ENCODE measurements around the gene TP73. TPM values are rescaled to one million over a fixed set of nuclear protein-coding genes. Genes with fewer than 3 reads are reported as not detected.

The TP73 gene
- total RNA-seq, 1 donor: not detected

DNA sequence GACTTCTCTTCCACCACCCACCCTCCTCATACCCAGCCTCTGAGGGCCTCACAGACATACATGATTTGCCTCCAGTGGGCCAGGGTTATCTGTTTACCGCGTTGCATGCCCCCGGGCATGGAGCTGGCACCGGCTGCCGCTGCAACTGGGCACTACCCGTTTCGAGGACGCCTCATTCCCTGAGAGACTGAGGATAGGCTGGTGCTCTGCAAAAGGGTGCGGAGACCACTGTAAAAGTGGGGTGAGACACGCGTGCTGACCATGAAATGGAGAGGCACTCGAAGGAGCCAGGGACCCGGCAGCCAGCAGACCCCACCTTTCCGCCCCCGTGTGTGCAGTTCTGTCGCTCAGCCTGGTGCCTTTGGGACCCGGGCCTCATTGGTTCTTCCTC, 20.6 kb downstream of the TP73 start:
- DNase-seq (ENCODE audit: low read depth): no peak
- no peak overlapping the region for H3K4me3 ChIP-seq (ENCODE audit: low read depth, low read length)
- TF ChIP-seq, protein P1, sequence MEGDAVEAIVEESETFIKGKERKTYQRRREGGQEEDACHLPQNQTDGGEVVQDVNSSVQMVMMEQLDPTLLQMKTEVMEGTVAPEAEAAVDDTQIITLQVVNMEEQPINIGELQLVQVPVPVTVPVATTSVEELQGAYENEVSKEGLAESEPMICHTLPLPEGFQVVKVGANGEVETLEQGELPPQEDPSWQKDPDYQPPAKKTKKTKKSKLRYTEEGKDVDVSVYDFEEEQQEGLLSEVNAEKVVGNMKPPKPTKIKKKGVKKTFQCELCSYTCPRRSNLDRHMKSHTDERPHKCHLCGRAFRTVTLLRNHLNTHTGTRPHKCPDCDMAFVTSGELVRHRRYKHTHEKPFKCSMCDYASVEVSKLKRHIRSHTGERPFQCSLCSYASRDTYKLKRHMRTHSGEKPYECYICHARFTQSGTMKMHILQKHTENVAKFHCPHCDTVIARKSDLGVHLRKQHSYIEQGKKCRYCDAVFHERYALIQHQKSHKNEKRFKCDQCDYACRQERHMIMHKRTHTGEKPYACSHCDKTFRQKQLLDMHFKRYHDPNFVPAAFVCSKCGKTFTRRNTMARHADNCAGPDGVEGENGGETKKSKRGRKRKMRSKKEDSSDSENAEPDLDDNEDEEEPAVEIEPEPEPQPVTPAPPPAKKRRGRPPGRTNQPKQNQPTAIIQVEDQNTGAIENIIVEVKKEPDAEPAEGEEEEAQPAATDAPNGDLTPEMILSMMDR (IDR thresholded peaks at IDR 0.05; ENCODE audit: insufficient read depth, low read depth, low read length): no peak

DNA sequence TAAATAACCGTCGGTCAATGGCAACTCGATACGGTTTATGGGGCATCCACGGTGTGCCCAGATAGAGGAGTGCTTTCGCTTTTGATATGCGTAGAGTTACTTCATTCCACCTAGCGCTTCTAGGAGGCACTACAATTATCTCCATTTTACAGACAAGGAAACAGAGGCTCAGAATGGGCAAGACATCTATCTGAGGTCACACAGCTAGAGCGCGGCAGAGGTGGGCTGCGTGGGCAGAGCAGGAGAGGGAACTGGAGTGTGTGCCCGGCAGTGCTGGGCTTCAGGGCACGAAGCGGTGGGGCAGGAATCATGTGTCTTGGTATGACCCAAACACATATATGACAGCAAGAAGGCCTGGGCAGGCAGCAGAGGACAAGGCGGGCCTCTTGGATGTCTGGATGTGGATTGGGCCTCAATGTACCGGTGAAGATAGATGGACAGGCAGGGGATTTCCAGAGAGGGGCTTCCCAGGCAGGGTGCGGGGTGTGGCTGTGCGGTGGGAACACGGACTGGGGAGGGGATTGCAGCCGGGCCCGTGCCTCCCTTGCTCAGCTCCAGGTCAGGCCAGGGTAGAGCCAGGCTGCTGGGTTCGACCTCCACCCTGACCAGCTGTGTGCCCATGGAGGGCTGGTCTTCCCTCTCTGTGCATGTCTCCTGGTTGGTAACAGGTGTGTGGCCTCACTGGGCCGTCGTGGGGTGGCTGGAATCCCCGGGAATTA, 21.2 kb downstream of the TP73 start:
- H3K4me3 ChIP-seq (ENCODE audit: low read depth, low read length): no peak overlapping the region
- TF ChIP-seq, protein P1 (IDR thresholded peaks at IDR 0.05; ENCODE audit: insufficient read depth, low read depth, low read length): no peak
- no peak for DNase-seq (ENCODE audit: low read depth)

DNA sequence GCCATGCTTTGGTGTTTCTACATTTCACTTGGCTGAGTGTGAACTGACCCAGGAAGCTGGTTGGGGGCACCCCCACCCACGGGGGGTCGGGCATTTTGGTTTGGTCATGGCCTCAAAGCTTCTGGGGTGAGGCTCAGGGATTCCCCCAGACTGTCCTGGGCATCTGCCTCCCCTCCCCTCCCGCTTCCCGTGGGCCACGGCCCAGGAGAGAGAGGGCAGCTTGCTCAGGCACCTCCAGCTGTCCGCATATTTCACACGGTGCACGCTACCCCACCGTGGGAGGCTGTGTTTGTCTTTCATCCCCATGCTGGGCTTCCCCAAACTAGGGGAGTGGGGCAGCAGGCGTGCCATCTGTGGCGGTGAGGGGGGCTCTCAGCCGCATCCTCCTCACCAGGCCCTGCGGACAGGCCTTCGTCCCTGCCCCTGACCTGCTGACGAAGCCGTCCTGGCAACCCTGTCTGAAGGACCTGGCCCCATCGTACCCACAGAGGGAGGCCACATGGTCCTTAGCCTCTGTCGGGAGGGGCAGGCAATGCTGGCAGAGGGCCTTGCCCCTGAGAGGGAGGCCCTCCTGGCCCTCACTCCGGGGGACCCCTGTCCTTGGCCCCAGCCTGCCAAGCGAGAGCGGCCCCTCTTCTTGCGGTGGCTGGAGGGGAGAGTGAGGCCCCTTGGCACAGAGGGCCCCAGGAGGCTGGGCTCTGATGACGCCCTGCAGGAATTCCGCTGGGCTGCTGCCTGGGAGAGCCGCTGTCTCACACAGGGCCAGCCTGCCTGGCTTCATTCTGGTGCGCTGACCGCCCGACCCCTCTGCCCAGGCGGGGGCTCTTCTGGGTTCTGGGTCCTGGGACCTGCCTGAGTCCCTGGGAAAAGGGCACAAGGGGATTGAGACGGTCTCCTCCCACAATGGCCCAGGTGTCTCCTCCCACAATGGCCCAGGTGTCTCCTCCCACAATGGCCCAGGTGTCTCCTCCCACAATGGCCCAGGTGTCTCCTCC, 22.1 kb downstream of the TP73 start:
- no peak for DNase-seq (ENCODE audit: low read depth)
- TF ChIP-seq, protein P1 (IDR thresholded peaks at IDR 0.05; ENCODE audit: insufficient read depth, low read depth, low read length): no peak
- H3K4me3 ChIP-seq (ENCODE audit: low read depth, low read length): no peak overlapping the region

DNA sequence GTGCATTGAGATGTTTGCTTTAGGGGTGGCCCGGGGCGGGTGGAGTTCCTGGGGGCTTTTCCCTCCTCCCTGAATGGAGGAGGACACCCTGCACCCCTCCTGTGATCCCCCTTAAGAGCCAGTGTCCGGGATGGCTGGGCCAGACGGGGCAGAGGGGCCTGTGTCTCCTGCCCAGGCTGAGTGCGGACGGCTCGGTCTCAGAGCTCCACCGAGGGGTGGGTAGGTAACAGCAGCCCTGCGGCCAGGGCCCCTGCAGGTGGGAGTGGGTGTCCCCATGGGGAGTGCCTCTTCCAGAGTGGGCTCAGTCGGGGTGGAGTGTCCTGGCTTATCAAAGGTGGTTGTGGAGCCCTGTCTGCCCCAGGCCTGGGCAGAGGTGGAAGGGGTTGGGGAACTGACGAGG, 23.1 kb downstream of the TP73 start:
- TF ChIP-seq, protein P1 (IDR thresholded peaks at IDR 0.05; ENCODE audit: insufficient read depth, low read depth, low read length): no peak

DNA sequence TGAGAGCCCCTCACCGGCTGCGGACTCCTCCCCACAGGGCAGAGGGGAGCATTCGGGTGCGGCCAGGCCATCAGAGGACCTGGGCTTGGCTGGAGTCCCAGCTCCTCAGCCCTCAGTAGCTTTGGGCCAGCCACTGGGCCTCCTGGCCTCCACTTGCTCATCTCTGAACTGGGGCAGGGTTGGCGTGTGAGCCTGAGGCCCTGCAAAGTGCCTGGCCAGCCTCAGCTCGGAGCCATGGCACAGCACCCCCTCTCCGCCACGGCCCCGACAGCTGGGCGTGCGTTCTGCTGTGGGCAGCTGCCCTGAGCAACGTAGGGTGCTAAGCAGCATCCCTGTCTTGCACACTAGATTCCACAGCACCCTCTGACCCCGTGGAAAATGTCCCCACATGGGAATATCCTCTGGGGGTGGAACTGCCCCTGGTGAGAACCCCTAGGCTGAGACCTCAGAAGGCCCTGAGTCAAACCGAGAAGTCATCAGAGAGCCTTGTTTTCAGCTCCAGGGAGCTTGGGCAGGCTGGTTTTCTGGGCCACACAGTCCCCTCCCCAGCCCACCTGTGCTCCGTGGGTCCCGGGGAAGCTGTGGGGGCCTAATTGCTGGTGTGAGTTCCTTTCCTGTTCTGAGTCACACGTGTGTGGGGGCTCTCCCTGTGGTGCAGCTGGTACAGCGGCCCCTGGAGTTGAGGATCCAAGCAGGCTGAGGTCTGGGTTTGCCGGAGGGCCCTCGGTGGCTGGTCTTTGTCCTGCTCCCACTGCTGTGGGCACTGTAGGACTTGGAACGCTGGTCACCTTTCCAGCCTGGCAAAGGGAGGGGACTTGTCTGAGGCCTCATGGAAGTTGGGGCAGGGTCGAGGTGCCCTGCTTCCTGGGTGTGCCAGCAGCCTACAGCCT, 24.5 kb downstream of the TP73 start:
- TF ChIP-seq, protein P1 (IDR thresholded peaks at IDR 0.05; ENCODE audit: insufficient read depth, low read depth, low read length): no peak
- DNase-seq (ENCODE audit: low read depth): no peak

More for the DNA sequence above, 23.1 kb downstream of the TP73 start:
- DNase-seq (ENCODE audit: low read depth): no peak
- no peak overlapping the region for H3K4me3 ChIP-seq (ENCODE audit: low read depth, low read length)

DNA sequence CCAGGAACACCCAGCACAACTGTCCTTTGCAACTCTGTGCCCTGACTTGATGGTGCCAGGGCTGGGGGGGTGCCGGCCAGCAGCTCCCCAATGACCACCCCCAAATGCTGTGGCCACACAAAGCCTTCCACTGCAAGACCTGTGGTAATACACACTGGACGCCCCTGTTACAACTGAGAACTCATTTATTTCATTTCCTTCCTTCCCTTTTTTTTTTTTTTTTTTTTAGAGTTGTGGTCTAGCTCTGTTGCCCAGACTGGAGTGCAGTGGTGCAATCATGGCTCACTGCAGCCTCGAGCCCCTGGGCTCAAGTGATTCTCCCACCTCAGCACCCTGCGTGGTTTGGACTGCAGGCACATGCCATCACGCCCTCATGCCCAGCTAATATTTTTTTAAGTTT, 25.2 kb downstream of the TP73 start:
- H3K4me3 ChIP-seq (ENCODE audit: low read depth, low read length): no peak overlapping the region
- no peak for DNase-seq (ENCODE audit: low read depth)
- TF ChIP-seq, protein P1 (IDR thresholded peaks at IDR 0.05; ENCODE audit: insufficient read depth, low read depth, low read length): no peak

More for the DNA sequence above, 24.5 kb downstream of the TP73 start:
- H3K4me3 ChIP-seq (ENCODE audit: low read depth, low read length): no peak overlapping the region
